ENCODE data around the gene OSBP2.

The OSBP2 gene

DNA sequence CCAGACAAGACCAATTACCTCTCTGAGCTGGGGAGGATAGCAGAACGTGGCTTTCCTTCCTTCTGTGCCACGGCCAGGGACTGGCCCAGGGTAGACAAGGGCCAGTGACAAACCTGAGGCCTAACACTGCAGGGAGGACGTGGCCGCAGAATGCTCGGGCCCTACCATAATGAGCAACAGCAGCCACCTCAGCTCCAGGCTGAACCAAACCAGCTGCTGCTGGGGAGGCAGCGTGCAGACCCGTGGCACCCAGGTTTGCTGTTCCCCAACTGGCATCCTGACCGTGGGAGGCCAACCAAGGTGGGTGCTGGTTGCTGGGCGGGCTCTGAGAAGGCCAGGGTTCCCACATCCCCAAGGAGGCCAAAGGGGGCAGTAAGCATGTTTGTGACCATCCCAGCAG lies 190.9 kb downstream of the OSBP2 start:
- DNase-seq (ENCODE audit: extremely low spot score) = no peak
- no peak for TF ChIP-seq CTCF (IDR thresholded peaks at IDR 0.05; ENCODE audit: control extremely low read depth, extremely low read depth, low read depth, missing control alignments)
- CTCF ChIA-PET = interaction anchor here (1.3 to 1.5 kb wide), 2 partner anchors 9 to 17 kb away, joined by 3 to 4 read pairs; no protein-coding TSS in a partner anchor
- POLR2A ChIA-PET = no interaction called here

DNA sequence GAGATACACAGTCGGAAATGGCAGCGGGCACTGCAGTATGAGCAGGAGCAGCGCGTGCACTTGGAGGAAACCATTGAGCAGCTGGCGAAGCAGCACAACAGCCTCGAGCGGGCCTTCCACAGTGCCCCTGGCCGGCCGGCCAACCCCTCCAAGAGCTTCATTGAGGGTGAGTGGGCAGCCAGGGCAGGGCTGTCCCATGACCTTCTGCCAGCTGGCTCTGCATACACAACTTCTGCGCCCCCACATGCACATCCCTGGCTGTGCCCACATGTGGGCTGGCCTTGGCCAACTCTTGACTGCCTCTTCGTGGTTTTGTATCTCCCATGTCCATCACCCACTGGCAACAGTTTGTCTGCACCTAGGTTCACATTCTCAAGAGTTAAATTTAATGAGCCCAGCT lies 192.8 kb downstream of the OSBP2 start:
- ChIA-PET CTCF (interaction anchor here (1.4 kb wide), 1 partner anchor 22 kb away, joined by 3 read pairs; no protein-coding TSS in a partner anchor), POLR2A (no interaction called here)
- DNase-seq (ENCODE audit: extremely low spot score) = no peak
- no peak for TF ChIP-seq CTCF (IDR thresholded peaks at IDR 0.05; ENCODE audit: control extremely low read depth, extremely low read depth, low read depth, missing control alignments)

DNA sequence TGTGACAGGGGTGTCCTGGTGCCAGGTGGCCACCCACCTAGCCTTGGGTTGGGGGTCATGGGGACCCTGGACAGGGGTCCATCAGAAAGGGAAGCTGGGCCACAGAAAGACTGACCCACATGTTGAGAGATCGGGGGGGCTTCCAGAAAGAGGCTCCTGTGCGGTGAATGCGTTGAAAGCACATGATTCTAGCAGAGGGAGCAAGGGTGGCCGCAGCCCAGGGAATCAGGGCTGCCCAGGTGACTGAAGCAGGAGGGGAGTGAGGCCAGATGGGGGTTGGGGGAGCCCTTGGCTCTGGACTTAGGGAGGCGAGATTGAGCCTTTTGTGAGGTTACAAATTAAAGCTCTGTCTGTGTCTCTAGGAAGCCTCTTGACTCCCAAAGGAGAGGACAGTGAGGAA lies 193.2 kb downstream of the OSBP2 start:
- DNase-seq (ENCODE audit: extremely low spot score) = no peak
- CTCF ChIA-PET = interaction anchor here (1.4 kb wide), 1 partner anchor 22 kb away, joined by 3 read pairs; no protein-coding TSS in a partner anchor
- POLR2A ChIA-PET = no interaction called here
- TF ChIP-seq CTCF (IDR thresholded peaks at IDR 0.05; ENCODE audit: control extremely low read depth, extremely low read depth, low read depth, missing control alignments) = no peak

- DNase-seq (ENCODE audit: extremely low spot score) = no peak
- TF ChIP-seq CTCF (IDR thresholded peaks at IDR 0.05; ENCODE audit: control extremely low read depth, extremely low read depth, low read depth, missing control alignments) = no peak
- CTCF ChIA-PET = interaction anchor here (1.0 to 2.3 kb wide), 7 partner anchors 10 to 254 kb away, joined by 3 to 14 read pairs (median 4); partner anchors contain the start of gene SLC35E4
- POLR2A ChIA-PET = no interaction called here
Measured at GRCh38 chr22:30889268-30889995, 194.8 kb downstream of the OSBP2 start.

DNA sequence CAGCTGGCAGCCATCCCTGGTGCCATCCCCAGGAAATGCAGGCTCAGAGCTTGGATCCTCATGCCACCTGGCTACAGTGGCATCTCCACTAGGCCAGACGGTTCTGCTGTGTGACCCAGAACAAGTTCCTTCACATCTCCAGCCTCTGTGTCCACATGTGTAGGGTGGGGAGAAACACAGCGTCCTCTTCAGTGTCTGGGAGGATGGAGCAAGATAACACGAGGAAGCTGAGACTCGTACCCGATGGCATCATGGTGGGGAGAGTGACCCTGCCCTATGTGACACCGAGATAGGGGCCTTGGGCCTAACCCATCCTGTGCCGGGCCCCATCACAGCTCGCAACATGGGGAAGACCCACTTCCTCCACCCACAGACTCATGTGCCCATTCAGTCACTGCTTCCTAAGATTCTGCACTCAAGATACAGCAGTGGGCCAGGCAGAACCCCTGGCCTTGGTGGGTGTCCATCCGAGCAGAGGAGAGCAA lies 195.4 kb downstream of the OSBP2 start:
- CTCF ChIA-PET = interaction anchor here (1.0 to 2.3 kb wide), 11 partner anchors 8 to 255 kb away, joined by 3 to 14 read pairs (median 4); partner anchors contain the start of gene SLC35E4
- POLR2A ChIA-PET = no interaction called here
- TF ChIP-seq CTCF (IDR thresholded peaks at IDR 0.05; ENCODE audit: control extremely low read depth, extremely low read depth, low read depth, missing control alignments) = no peak
- DNase-seq (ENCODE audit: extremely low spot score) = no peak

GRCh38 chr22:30890686-30891442 lies 196.2 kb downstream of the OSBP2 start:
- POLR2A ChIA-PET = no interaction called here

More at GRCh38 chr22:30890686-30891442, 196.2 kb downstream of the OSBP2 start:
- DNase-seq (ENCODE audit: extremely low spot score) = peak; percentile 76
- peak; percentile 76 for TF ChIP-seq CTCF (IDR thresholded peaks at IDR 0.05; ENCODE audit: control extremely low read depth, extremely low read depth, low read depth, missing control alignments)
- CTCF ChIA-PET = interaction anchor here (0.6 to 2.3 kb wide), 15 partner anchors 9 to 256 kb away, joined by 3 to 14 read pairs (median 4); partner anchors contain the start of gene SLC35E4

Measured in GM10248 (cell line).